ENCODE data around the gene BMI1.

The BMI1 gene

DNA sequence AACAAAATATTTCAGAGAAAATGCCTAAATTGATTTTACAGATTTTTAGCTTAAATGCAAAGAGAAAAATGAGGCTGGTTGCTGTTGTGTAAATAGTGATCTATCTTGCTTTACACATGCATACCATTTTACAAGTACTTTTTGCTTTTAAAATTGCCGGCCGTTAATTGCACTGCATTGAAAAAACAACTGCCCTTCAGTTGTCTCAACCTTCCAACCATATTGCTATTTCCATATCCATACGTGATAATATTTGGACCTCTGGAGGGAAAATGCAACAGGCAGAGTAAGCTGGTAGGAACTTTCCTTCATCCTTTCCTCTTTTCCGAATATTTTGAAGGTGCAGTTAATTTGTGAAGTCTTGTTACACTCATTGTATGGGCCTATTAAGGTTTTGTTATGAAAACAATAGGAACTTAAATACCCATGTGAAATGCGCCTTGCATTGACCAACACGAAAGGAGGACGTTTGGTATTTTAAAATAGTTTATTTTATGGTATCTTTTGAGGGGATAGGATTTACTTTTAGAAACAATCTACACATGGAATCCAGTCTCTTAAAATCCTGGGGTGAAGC, 11.3 kb downstream of the BMI1 start:
- H3K36me3 ChIP-seq (ENCODE audit: control insufficient read depth in 1 of 2, insufficient read depth in 2 of 2, low read length in 2 of 2), result peaks cover 16 to 21% of the 10 kb centered on the region in 2 donors
- peaks cover 4% of the 10 kb centered on the region in 2 donors for H3K9me3 ChIP-seq (ENCODE audit: control insufficient read depth in 1 of 2, low read length in 2 of 2)
- H3K4me3 ChIP-seq (ENCODE audit: low read depth in 1 of 2, low read length in 2 of 2), result no peak overlapping the region
- peaks cover 4 to 30% of the 10 kb centered on the region in 2 donors for H3K4me1 ChIP-seq (ENCODE audit: control insufficient read depth in 1 of 2, insufficient read depth in 2 of 2, low read length in 2 of 2)
- H3K27me3 ChIP-seq (ENCODE audit: low read depth, low read length), result peaks cover 35% of the 10 kb centered on the region
- no peak overlapping the region for H3K27ac ChIP-seq (ENCODE audit: low read length)

DNA sequence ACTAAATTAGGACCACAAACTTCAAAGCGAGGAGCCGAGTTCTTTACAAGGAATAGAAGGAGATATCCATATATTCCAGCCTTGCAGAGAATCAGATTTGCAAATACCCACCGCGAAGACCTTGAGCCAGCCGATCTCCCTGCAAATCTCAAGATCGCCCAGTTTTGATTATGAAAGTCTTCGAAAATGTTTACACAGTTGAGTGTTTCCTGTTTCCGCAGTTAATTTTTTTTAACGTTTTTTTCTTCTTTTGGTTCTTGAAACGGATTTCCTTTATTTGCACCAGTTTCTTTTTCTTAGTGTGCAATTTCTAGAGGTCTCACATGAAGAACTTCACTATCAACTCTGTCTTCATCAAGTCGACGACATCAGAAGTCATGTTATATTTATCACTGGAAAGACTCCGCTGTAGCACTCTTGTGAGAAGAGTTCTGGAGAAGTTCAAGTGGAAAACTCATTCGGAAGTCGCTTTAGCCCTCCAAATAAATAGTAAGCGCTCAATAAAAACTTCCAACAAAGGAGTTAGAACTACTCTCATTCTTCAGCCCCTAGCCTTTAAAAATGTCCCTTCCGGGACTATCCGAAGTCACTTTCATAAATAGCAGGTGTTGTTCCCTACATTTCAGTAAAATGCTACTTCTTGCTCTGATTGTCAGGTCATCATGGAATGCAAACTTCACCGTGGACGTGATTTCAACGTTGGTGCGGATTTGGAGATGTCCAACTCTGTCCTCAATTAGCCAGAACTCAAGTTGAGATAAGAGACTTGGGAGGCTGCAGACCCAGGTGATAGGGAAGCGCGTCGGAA, 12.5 kb downstream of the BMI1 start:
- H3K4me1 ChIP-seq (ENCODE audit: control insufficient read depth in 1 of 2, insufficient read depth in 2 of 2, low read length in 2 of 2), result peaks cover 4 to 30% of the 10 kb centered on the region in 2 donors
- peaks cover 15 to 20% of the 10 kb centered on the region in 2 donors for H3K36me3 ChIP-seq (ENCODE audit: control insufficient read depth in 1 of 2, insufficient read depth in 2 of 2, low read length in 2 of 2)
- H3K27ac ChIP-seq (ENCODE audit: low read length), result no peak overlapping the region

DNA sequence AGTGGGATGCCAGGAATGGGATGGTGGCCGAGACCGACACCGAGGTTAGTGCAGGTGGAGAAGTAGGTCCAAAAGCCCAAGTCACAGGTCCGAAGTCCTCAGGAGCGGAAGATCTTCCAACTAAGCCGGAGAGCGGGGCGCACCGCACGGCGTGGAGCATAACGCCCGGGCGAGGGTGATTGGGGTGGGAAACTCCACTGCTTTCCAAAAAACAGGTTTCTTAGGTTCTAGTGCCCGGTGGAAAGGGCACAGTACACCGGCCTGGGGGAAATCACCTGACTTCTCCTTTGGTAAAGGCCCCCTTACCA, 13.0 kb downstream of the BMI1 start:
- peak overlapping the region in 1 of 2 donors; percentile 59 for H3K4me3 ChIP-seq (ENCODE audit: low read depth in 1 of 2, low read length in 2 of 2)
- H3K27ac ChIP-seq (ENCODE audit: low read length), result no peak overlapping the region
- H3K27me3 ChIP-seq (ENCODE audit: low read depth, low read length), result peaks cover 52% of the 10 kb centered on the region

More for the DNA sequence above, 12.5 kb downstream of the BMI1 start:
- peaks cover 46% of the 10 kb centered on the region for H3K27me3 ChIP-seq (ENCODE audit: low read depth, low read length)
- H3K9me3 ChIP-seq (ENCODE audit: control insufficient read depth in 1 of 2, low read length in 2 of 2), result peaks cover 4 to 16% of the 10 kb centered on the region in 2 donors
- H3K4me3 ChIP-seq (ENCODE audit: low read depth in 1 of 2, low read length in 2 of 2), result peak overlapping the region in 1 of 2 donors; percentile 59

DNA sequence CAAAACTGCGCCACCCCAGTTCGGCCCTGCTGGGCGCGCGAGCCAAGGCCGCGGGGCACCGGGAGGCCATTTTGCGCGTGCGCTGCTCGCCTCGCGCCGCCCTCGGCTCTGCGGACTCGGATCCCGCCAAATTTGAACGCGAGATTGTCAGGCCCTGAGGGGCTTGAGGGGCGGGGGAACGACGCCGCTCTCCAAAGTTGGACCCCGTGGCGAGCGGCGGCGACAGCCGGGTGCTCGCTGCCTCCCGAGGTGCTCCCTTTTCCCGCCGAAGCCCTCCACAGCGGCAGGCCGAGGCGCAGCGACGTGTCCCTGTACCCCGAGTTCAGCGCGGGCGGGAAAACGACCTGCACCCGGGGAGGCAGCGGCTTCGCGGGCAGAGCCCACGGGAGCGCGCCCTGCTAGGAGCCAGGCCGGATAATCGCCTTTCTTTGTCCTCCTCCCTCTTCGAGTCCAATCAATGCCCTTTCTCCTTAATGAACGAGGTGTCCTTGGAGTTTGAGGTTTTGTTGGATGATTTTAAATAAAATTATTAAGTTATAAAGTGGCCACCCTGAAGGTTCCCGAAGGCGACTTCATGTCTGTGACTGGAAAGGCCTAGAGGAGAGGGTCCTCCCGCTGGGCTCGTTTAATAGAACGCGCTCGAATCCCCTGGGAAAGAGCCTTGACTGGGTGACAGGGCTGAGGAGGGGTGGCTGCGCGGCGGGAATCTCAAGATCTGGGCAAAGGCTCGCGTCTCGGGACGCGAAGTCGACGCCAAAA, 13.7 kb downstream of the BMI1 start:
- Histone ChIP-seq H3K36me3 (ENCODE audit: control insufficient read depth in 1 of 2, insufficient read depth in 2 of 2, low read length in 2 of 2) (peaks cover 4 to 9% of the 10 kb centered on the region in 2 donors), H3K4me1 (ENCODE audit: control insufficient read depth in 1 of 2, insufficient read depth in 2 of 2, low read length in 2 of 2) (peaks cover 4 to 33% of the 10 kb centered on the region in 2 donors), H3K9me3 (ENCODE audit: control insufficient read depth in 1 of 2, low read length in 2 of 2) (peaks cover 4 to 18% of the 10 kb centered on the region in 2 donors), H3K27me3 (ENCODE audit: low read depth, low read length) (peaks cover 58% of the 10 kb centered on the region), H3K4me3 (ENCODE audit: low read depth in 1 of 2, low read length in 2 of 2) (peak overlapping the region; percentile 59 to 70), H3K27ac (ENCODE audit: low read length) (no peak overlapping the region)

More for the DNA sequence above, 13.0 kb downstream of the BMI1 start:
- peaks cover 4 to 18% of the 10 kb centered on the region in 2 donors for H3K9me3 ChIP-seq (ENCODE audit: control insufficient read depth in 1 of 2, low read length in 2 of 2)
- H3K4me1 ChIP-seq (ENCODE audit: control insufficient read depth in 1 of 2, insufficient read depth in 2 of 2, low read length in 2 of 2), result peaks cover 4 to 30% of the 10 kb centered on the region in 2 donors
- H3K36me3 ChIP-seq (ENCODE audit: control insufficient read depth in 1 of 2, insufficient read depth in 2 of 2, low read length in 2 of 2), result peaks cover 11 to 16% of the 10 kb centered on the region in 2 donors

GRCh38 chr10:22335173-22335933, 14.5 kb downstream of the BMI1 start:
- no peak overlapping the region for H3K27ac ChIP-seq (ENCODE audit: low read length)
- peaks cover 60% of the 10 kb centered on the region for H3K27me3 ChIP-seq (ENCODE audit: low read depth, low read length)
- H3K4me1 ChIP-seq (ENCODE audit: control insufficient read depth in 1 of 2, insufficient read depth in 2 of 2, low read length in 2 of 2), result peaks cover 9 to 36% of the 10 kb centered on the region in 2 donors

GRCh38 chr10:22338185-22338900, 17.4 kb downstream of the BMI1 start:
- H3K36me3 ChIP-seq (ENCODE audit: control insufficient read depth in 1 of 2, insufficient read depth in 2 of 2, low read length in 2 of 2), result no peaks in the 10 kb centered on the region
- H3K27me3 ChIP-seq (ENCODE audit: low read depth, low read length), result peaks cover 79% of the 10 kb centered on the region
- H3K9me3 ChIP-seq (ENCODE audit: control insufficient read depth in 1 of 2, low read length in 2 of 2), result peaks cover 4 to 24% of the 10 kb centered on the region in 2 donors
- H3K4me1 ChIP-seq (ENCODE audit: control insufficient read depth in 1 of 2, insufficient read depth in 2 of 2, low read length in 2 of 2), result peaks cover 9 to 44% of the 10 kb centered on the region in 2 donors
- H3K27ac ChIP-seq (ENCODE audit: low read length), result no peak overlapping the region
- no peak overlapping the region for H3K4me3 ChIP-seq (ENCODE audit: low read depth in 1 of 2, low read length in 2 of 2)

More at GRCh38 chr10:22335173-22335933, 14.5 kb downstream of the BMI1 start:
- Histone ChIP-seq H3K4me3 (ENCODE audit: low read depth in 1 of 2, low read length in 2 of 2) (peak overlapping the region; percentile 59 to 70), H3K9me3 (ENCODE audit: control insufficient read depth in 1 of 2, low read length in 2 of 2) (peaks cover 4 to 18% of the 10 kb centered on the region in 2 donors), H3K36me3 (ENCODE audit: control insufficient read depth in 1 of 2, insufficient read depth in 2 of 2, low read length in 2 of 2) (peaks cover 0 to 1% of the 10 kb centered on the region in 2 donors)

DNA sequence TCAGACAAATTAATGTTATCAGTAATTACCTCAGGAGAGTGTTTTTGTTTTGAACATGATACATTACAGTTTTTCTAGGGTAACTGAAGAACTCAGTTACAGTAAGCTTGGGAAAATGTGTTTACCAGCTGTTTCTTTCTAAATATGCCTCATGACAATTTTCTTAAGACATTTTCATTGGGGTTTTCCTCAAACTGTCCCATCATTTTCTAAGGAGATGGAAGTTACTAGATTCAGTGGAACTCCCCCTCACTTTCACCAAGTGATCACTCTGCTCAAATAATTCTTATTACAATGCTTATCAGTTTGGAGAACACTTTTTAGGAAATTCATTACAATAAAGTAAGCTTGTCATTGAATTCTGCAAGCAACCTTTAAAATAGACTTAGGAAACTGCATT, 18.0 kb downstream of the BMI1 start:
- H3K27me3 ChIP-seq (ENCODE audit: low read depth, low read length), result peaks cover 82% of the 10 kb centered on the region
- no peak overlapping the region for H3K27ac ChIP-seq (ENCODE audit: low read length)
- H3K4me1 ChIP-seq (ENCODE audit: control insufficient read depth in 1 of 2, insufficient read depth in 2 of 2, low read length in 2 of 2), result peaks cover 5 to 44% of the 10 kb centered on the region in 2 donors
- H3K9me3 ChIP-seq (ENCODE audit: control insufficient read depth in 1 of 2, low read length in 2 of 2), result peaks cover 1 to 26% of the 10 kb centered on the region in 2 donors
- no peak overlapping the region for H3K4me3 ChIP-seq (ENCODE audit: low read depth in 1 of 2, low read length in 2 of 2)
- H3K36me3 ChIP-seq (ENCODE audit: control insufficient read depth in 1 of 2, insufficient read depth in 2 of 2, low read length in 2 of 2), result no peaks in the 10 kb centered on the region

GRCh38 chr10:22339761-22340328, 18.9 kb downstream of the BMI1 start:
- H3K27ac ChIP-seq (ENCODE audit: low read length), result peak overlapping the region; percentile 53
- H3K36me3 ChIP-seq (ENCODE audit: control insufficient read depth in 1 of 2, insufficient read depth in 2 of 2, low read length in 2 of 2), result no peaks in the 10 kb centered on the region
- H3K27me3 ChIP-seq (ENCODE audit: low read depth, low read length), result peaks cover 82% of the 10 kb centered on the region
- peaks cover 5 to 37% of the 10 kb centered on the region in 2 donors for H3K4me1 ChIP-seq (ENCODE audit: control insufficient read depth in 1 of 2, insufficient read depth in 2 of 2, low read length in 2 of 2)
- H3K4me3 ChIP-seq (ENCODE audit: low read depth in 1 of 2, low read length in 2 of 2), result peak overlapping the region; percentile 62 to 73
- H3K9me3 ChIP-seq (ENCODE audit: control insufficient read depth in 1 of 2, low read length in 2 of 2), result peaks cover 0 to 32% of the 10 kb centered on the region in 2 donors

- Histone ChIP-seq H3K27me3 (ENCODE audit: low read depth, low read length) (peaks cover 82% of the 10 kb centered on the region), H3K4me3 (ENCODE audit: low read depth in 1 of 2, low read length in 2 of 2) (peak overlapping the region; percentile 62 to 73), H3K27ac (ENCODE audit: low read length) (peak overlapping the region; percentile 53), H3K36me3 (ENCODE audit: control insufficient read depth in 1 of 2, insufficient read depth in 2 of 2, low read length in 2 of 2) (no peaks in the 10 kb centered on the region), H3K4me1 (ENCODE audit: control insufficient read depth in 1 of 2, insufficient read depth in 2 of 2, low read length in 2 of 2) (peaks cover 5 to 36% of the 10 kb centered on the region in 2 donors), H3K9me3 (ENCODE audit: control insufficient read depth in 1 of 2, low read length in 2 of 2) (peaks cover 0 to 32% of the 10 kb centered on the region in 2 donors)
These were observed 19.7 kb downstream of the BMI1 start for GRCh38 chr10:22340329-22341189.
